ENCODE results near the gene PAX2.

Gene PAX2

DNA sequence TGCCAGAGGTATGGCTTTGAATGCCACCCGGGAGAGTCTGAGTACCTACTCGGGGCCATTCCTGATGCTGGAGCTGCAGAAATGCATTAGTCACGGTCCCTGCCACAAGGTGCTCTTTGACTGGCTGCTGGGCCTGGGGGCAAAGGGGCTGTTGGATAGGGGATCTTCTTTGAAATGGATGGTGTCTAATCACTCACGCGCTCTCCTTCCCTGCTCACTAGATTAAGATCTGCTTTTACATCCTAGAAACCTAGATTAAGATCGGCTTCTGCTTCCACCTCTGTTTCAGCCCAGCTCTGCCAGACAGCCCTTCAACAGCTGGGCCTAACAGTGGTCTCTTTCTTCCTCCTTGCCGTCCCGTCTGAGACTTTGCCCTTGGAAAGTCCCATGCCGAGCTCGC lies 57.2 kb downstream of the PAX2 start:
- TF ChIP-seq CTCF (IDR thresholded peaks at IDR 0.05; ENCODE audit: poor library complexity, severe bottlenecking), result no peak
- Histone ChIP-seq H3K27ac (ENCODE audit: poor library complexity, severe bottlenecking) (no peak overlapping the region), H3K27me3 (ENCODE audit: insufficient read depth, poor library complexity, severe bottlenecking) (peaks cover 65% of the 10 kb centered on the region)

DNA sequence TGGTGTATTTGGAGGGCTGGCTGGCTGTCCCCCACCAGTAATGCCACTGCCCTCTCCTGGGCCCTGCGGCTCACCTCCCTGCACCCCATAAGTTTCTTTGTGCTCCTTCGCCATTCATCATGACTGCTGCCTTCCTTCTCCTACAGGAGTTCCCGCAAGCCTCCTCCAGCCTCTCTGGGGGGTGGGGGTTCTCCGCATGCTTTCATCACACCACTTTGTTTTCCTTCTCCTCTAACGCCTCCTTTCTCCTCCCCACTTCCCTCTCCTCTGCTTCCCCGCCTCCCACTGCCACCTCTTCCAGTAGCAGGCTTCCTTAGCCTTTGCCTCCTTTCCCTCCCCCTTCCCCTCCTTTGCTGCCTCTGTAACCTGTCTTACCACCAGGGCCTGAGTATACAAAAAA lies 58.1 kb downstream of the PAX2 start:
- Histone ChIP-seq H3K36me3 (ENCODE audit: low read depth) (no peaks in the 10 kb centered on the region), H3K27ac (ENCODE audit: poor library complexity, severe bottlenecking) (no peak overlapping the region), H3K27me3 (ENCODE audit: insufficient read depth, poor library complexity, severe bottlenecking) (peaks cover 71% of the 10 kb centered on the region), H3K4me3 (ENCODE audit: severe bottlenecking) (no peak overlapping the region), H3K4me1 (ENCODE audit: insufficient read depth, poor library complexity, severe bottlenecking) (no peaks in the 10 kb centered on the region), H3K9me3 (ENCODE audit: severe bottlenecking) (no peaks in the 10 kb centered on the region)
- ATAC-seq (ENCODE audit: low read depth) (no peak), DNase-seq (ENCODE audit: low spot score) (no peak)
- no peak for TF ChIP-seq CTCF (IDR thresholded peaks at IDR 0.05; ENCODE audit: poor library complexity, severe bottlenecking)

More for the DNA sequence above, 57.2 kb downstream of the PAX2 start:
- ATAC-seq (ENCODE audit: low read depth) (no peak), DNase-seq (ENCODE audit: low spot score) (no peak)
- Histone ChIP-seq H3K36me3 (ENCODE audit: low read depth) (no peaks in the 10 kb centered on the region), H3K4me3 (ENCODE audit: severe bottlenecking) (no peak overlapping the region), H3K9me3 (ENCODE audit: severe bottlenecking) (no peaks in the 10 kb centered on the region), H3K4me1 (ENCODE audit: insufficient read depth, poor library complexity, severe bottlenecking) (no peaks in the 10 kb centered on the region)

- H3K36me3 ChIP-seq (ENCODE audit: low read depth), result no peaks in the 10 kb centered on the region
- TF ChIP-seq CTCF (IDR thresholded peaks at IDR 0.05; ENCODE audit: poor library complexity, severe bottlenecking), result no peak
- H3K27me3 ChIP-seq (ENCODE audit: insufficient read depth, poor library complexity, severe bottlenecking), result peaks cover 72% of the 10 kb centered on the region
- no peaks in the 10 kb centered on the region for H3K9me3 ChIP-seq (ENCODE audit: severe bottlenecking)
- DNase-seq (ENCODE audit: low spot score), result no peak
- no peaks in the 10 kb centered on the region for H3K4me1 ChIP-seq (ENCODE audit: insufficient read depth, poor library complexity, severe bottlenecking)
- ATAC-seq (ENCODE audit: low read depth), result no peak
- H3K4me3 ChIP-seq (ENCODE audit: severe bottlenecking), result no peak overlapping the region
- H3K27ac ChIP-seq (ENCODE audit: poor library complexity, severe bottlenecking), result no peak overlapping the region
Observed at GRCh38 chr10:100803908-100804307, 58.5 kb downstream of the PAX2 start.

- H3K27me3 ChIP-seq (ENCODE audit: insufficient read depth, poor library complexity, severe bottlenecking), result peaks cover 90% of the 10 kb centered on the region
- TF ChIP-seq CTCF (IDR thresholded peaks at IDR 0.05; ENCODE audit: poor library complexity, severe bottlenecking), result no peak
- no peak for ATAC-seq (ENCODE audit: low read depth)
- DNase-seq (ENCODE audit: low spot score), result no peak
- no peak overlapping the region for H3K27ac ChIP-seq (ENCODE audit: poor library complexity, severe bottlenecking)
- H3K4me3 ChIP-seq (ENCODE audit: severe bottlenecking), result no peak overlapping the region
- no peaks in the 10 kb centered on the region for H3K9me3 ChIP-seq (ENCODE audit: severe bottlenecking)
- H3K4me1 ChIP-seq (ENCODE audit: insufficient read depth, poor library complexity, severe bottlenecking), result no peaks in the 10 kb centered on the region
- no peaks in the 10 kb centered on the region for H3K36me3 ChIP-seq (ENCODE audit: low read depth)
Observed at GRCh38 chr10:100805543-100806355, 60.4 kb downstream of the PAX2 start.

DNA sequence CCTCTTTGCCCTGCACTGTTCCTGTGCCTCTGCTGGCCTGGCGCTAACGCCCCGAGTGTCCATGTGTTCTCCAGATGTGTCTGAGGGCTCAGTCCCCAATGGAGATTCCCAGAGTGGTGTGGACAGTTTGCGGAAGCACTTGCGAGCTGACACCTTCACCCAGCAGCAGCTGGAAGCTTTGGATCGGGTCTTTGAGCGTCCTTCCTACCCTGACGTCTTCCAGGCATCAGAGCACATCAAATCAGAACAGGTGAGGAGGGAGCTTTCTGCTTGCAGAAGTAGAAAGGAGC lies 60.9 kb downstream of the PAX2 start:
- no peaks in the 10 kb centered on the region for H3K4me1 ChIP-seq (ENCODE audit: insufficient read depth, poor library complexity, severe bottlenecking)
- H3K9me3 ChIP-seq (ENCODE audit: severe bottlenecking), result no peaks in the 10 kb centered on the region
- H3K4me3 ChIP-seq (ENCODE audit: severe bottlenecking), result no peak overlapping the region
- no peak overlapping the region for H3K27ac ChIP-seq (ENCODE audit: poor library complexity, severe bottlenecking)
- peaks cover 91% of the 10 kb centered on the region for H3K27me3 ChIP-seq (ENCODE audit: insufficient read depth, poor library complexity, severe bottlenecking)
- no peak for TF ChIP-seq CTCF (IDR thresholded peaks at IDR 0.05; ENCODE audit: poor library complexity, severe bottlenecking)
- H3K36me3 ChIP-seq (ENCODE audit: low read depth), result no peaks in the 10 kb centered on the region
- DNase-seq (ENCODE audit: low spot score), result no peak
- no peak for ATAC-seq (ENCODE audit: low read depth)

Measured in RWPE2 (cell line).